NCI-H748 (cell line): ENCODE results near the gene PLXNA2.

Experiments used
- DNase-seq: peaks from one replicate; lab custom pipeline; 2025; ENCODE audit not compliant: unreplicated experiment; lab: John Stamatoyannopoulos, UW

Gene PLXNA2

GRCh38 chr1:208030288-208031091 lies 213.7 kb downstream of the PLXNA2 start:
- no peak for DNase-seq

DNA sequence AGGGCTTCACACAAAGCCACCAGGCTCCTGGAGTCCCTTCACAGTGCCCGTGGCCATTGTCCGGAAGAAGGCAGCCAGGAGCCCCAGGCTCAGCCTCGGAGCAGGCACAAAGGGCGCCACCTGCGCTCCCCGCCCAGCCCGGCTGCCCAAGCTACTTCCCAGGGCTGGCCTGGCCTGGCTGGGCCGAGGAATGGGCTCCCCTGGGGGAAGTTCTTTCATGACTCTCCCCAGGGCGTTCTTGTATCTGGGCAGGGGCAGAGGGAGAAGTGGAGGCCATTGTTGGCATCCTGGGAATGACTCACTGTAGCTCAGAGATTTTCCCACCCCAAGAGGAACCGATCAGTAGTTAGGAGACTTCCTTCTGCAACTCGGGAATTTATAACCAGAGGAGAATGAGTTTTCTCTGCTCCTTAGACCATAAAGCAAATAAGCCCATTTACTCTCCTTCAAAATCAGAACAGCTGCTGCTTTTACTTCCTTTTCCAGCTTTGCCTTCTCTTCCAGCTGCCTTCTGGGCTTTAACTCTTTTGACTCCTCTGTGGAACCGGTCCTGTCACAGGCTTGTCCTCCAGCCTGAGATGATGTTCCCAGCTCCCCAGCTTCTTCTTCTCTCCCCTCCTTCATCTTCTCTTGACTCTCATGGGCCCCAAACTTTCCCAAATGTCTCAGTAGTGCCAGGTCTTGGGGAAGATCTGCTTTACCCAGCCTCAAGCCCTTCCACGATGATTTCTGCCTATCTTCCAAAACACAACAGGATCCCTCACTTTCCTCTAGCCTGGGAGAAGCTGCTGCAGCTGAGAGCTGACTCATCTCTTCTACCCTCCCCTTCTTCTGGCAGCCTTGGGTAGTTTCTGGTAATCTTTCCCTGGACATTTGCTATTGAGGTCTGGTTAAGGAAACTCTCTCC lies 214.6 kb downstream of the PLXNA2 start:
- DNase-seq: no peak

DNA sequence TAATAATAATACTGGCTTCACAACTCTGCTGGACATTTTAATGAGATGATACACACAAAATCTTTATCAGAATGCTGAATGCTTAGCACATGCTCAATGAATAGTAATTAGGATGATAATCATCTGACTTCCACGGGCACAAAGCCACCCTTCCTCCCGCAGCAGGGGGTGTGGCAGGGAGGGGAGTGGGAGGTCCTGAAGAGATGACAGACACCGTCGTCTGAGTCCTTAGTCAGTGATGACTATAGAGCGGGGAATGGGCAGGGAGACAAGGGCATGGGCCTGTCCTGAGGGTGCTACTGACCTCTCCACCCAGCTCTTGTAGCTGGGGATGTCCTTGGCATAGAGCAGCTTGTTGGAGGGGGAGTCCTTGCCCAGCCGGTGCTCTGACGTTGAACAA lies 215.7 kb downstream of the PLXNA2 start:
- DNase-seq: no peak

- no peak for DNase-seq
Observed at GRCh38 chr1:208027861-208028260, 216.3 kb downstream of the PLXNA2 start.

- no peak for DNase-seq
Observed at GRCh38 chr1:208026880-208027438, 217.2 kb downstream of the PLXNA2 start.

- DNase-seq: no peak
Observed at GRCh38 chr1:208025031-208025430, 219.2 kb downstream of the PLXNA2 start.

- no peak for DNase-seq
Observed at GRCh38 chr1:208024406-208024805, 219.8 kb downstream of the PLXNA2 start.

- DNase-seq: no peak
Observed at GRCh38 chr1:208019257-208019656, 224.9 kb downstream of the PLXNA2 start.

DNA sequence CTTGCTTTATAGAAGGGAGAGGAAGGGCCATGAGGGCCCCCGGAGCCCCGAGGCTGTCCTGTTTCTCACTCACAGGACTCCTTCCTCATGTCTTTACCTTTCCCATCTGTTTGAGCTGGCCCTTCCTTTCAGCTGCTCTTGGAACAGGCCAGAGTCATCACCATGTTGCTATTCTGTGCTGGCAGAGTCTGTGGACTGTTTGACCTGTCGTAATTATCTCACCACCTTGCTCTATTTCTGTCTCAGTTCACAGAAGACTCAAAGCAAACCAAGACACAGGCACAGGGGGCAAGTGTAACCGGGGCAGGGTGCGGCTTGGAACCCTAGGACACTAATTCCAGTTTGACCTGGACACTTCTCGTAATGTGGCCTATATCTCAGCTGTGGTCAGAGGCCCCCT lies 228.9 kb downstream of the PLXNA2 start:
- no peak for DNase-seq

GRCh38 chr1:208013210-208013609 lies 231.0 kb downstream of the PLXNA2 start:
- DNase-seq: no peak

- DNase-seq: no peak
Observed at GRCh38 chr1:208012721-208013120, 231.5 kb downstream of the PLXNA2 start.

- no peak for DNase-seq
Observed at GRCh38 chr1:208010487-208011071, 233.6 kb downstream of the PLXNA2 start.

DNA sequence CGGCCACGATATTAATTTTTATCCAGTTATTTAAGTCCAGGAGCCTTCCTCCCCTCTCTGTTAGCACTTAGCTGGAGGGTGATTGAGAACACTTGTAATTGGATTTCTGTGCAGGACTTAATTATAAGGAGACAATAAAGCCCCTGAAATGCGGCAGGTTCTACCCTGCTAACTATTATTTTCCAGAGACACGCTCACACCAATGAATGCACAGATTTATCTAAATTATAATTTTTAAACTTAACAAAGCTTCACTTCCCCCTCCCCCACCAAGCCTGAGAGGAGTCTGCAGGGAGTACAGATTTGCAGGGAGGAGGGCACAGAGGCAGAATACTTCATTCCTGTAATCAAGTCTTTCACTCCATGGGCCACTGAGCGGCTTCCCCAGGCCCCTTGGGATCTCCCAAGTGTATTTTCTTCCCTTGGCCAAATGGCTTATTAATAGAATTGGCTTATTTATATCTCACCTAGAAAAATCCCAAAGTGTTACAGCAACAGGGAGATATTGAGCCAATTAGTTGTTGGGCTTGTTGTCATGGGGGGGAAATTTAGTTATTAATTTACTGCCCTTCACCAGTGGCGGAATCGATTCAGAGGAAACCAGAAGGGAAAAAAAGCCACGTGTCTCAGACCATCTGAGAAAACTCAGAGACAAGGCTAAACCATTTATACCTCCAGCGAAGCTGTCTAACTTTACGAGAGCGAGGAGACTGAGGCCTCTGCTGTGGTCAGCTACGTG lies 234.3 kb downstream of the PLXNA2 start:
- DNase-seq: no peak

- DNase-seq: no peak
Observed at GRCh38 chr1:208009303-208009702, 234.9 kb downstream of the PLXNA2 start.

GRCh38 chr1:208008534-208008933 lies 235.7 kb downstream of the PLXNA2 start:
- no peak for DNase-seq

GRCh38 chr1:208007938-208008342 lies 236.2 kb downstream of the PLXNA2 start:
- DNase-seq: no peak

GRCh38 chr1:208007319-208007937 lies 236.8 kb downstream of the PLXNA2 start:
- no peak for DNase-seq

- no peak for DNase-seq
Observed at GRCh38 chr1:208006258-208006920, 237.8 kb downstream of the PLXNA2 start.

DNA sequence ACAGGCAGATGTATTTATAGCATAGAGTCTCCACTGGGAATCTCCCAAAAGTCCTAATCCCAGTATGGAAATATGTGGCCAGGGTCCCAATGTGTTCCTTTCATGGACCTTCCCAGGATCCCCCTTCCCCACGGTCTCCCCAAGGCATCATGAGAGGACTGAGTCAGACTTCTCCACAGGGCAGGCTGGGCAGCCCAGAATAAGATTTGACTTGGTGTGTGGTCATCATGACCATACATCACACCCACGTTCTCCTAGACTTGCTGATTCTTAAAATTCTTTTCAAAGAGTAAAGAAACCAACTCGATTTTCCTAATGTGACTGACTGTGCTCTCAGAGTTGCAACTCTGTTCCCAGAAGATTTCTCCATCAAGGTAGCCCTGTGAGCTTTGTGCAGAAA lies 239.3 kb downstream of the PLXNA2 start:
- DNase-seq: no peak

DNA sequence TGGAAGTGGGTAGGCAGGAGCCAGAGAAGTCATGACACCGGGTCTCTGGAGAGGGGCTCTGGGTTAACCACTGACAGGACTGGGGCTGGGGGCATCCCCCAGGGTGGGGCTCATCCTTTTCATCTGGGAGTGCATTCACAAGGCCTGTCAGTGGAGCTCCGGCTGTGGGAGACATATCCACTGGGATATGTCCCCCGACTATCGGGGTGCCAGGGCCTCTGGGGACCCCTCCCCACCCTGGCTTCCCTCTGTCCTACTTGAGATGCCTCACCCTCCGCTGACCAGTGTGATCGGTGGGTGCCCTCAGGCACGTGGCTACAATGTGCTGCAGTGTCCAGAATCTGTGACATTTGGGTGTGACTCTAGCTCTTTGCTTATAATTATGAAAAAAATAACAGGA lies 240.9 kb downstream of the PLXNA2 start:
- no peak for DNase-seq
